Measurements from ENCODE around the gene BBX. TPM values are rescaled to one million over a fixed set of nuclear protein-coding genes. Genes with fewer than 3 reads are reported as not detected.

The BBX gene
- total and polyA plus RNA-seq, 4 donors, result 4.7 to 25.1 (median 20.5) TPM

- TF ChIP-seq CTCF (IDR thresholded peaks at IDR 0.05; ENCODE audit: low read depth, low read length, missing input control), result no peak
- TF ChIP-seq FOXA1 (IDR thresholded peaks at IDR 0.05), result no peak
- no peak for TF ChIP-seq TAF1 (conservative IDR thresholded peaks at IDR 0.05)
These were observed 72.1 kb downstream of the BBX start (continued) for GRCh38 chr3:107594870-107595269.

GRCh38 chr3:107596639-107597038 lies 73.9 kb downstream of the BBX start:
- Histone ChIP-seq H3K27me3 (ENCODE audit: control insufficient read depth in 4 of 4, insufficient read depth in 4 of 4, low read length in 3 of 4) (no peaks in the 10 kb centered on the region), H3K4me3 (ENCODE audit: low read depth in 1 of 3, low read length in 3 of 3) (no peak overlapping the region), H3K36me3 (ENCODE audit: control insufficient read depth in 4 of 4, insufficient read depth in 3 of 4, low read depth in 1 of 4, low read length in 3 of 4) (no peaks in the 10 kb centered on the region), H3K9ac (ENCODE audit: low read depth in 1 of 2, low read length in 2 of 2) (no peak overlapping the region), H3K4me1 (ENCODE audit: control insufficient read depth in 4 of 4, insufficient read depth in 4 of 4, low read length in 3 of 4) (peaks cover 5 to 10% (median 8%) of the 10 kb centered on the region in 4 donors), H3K9me3 (ENCODE audit: control insufficient read depth in 4 of 4, low read length in 3 of 4) (no peaks in the 10 kb centered on the region), H3K27ac (ENCODE audit: low read depth in 1 of 2, low read length in 2 of 2) (no peak overlapping the region)
- 79% methylated on average over 3 of the region's 3 CpGs for WGBS
- no peak for DNase-seq (ENCODE audit: low spot score)
- no peak for TF ChIP-seq HNF4G (IDR thresholded peaks at IDR 0.05)
- no peak for TF ChIP-seq EGR1 (IDR thresholded peaks at IDR 0.05; ENCODE audit: low read depth in 2 of 2)
- no peak for TF ChIP-seq RXRA (IDR thresholded peaks at IDR 0.05)
- TF ChIP-seq JUND (IDR thresholded peaks at IDR 0.05), result no peak
- TF ChIP-seq YY1 (IDR thresholded peaks at IDR 0.05), result no peak
- no peak for TF ChIP-seq HNF4A (conservative IDR thresholded peaks at IDR 0.05)
- no peak for TF ChIP-seq RAD21 (IDR thresholded peaks at IDR 0.05)
- TF ChIP-seq NR2F2 (IDR thresholded peaks at IDR 0.05), result no peak
- TF ChIP-seq GABPA (IDR thresholded peaks at IDR 0.05 in 1 of 2, conservative IDR thresholded peaks at IDR 0.05 in 1 of 2), result no peak
- TF ChIP-seq CTCF (IDR thresholded peaks at IDR 0.05; ENCODE audit: low read depth, low read length, missing input control), result no peak
- TF ChIP-seq ZBTB33 (IDR thresholded peaks at IDR 0.05), result no peak
- no peak for TF ChIP-seq FOXA1 (IDR thresholded peaks at IDR 0.05)
- TF ChIP-seq TAF1 (conservative IDR thresholded peaks at IDR 0.05), result no peak

GRCh38 chr3:107598926-107599771 lies 76.4 kb downstream of the BBX start:
- Histone ChIP-seq H3K27ac (ENCODE audit: low read depth in 1 of 2, low read length in 2 of 2) (peak overlapping the region; percentile 69 to 81), H3K4me1 (ENCODE audit: control insufficient read depth in 4 of 4, insufficient read depth in 4 of 4, low read length in 3 of 4) (peaks cover 5 to 10% (median 6%) of the 10 kb centered on the region in 4 donors), H3K36me3 (ENCODE audit: control insufficient read depth in 4 of 4, insufficient read depth in 3 of 4, low read depth in 1 of 4, low read length in 3 of 4) (no peaks in the 10 kb centered on the region), H3K9ac (ENCODE audit: low read depth in 1 of 2, low read length in 2 of 2) (peak overlapping the region; percentile 76 to 94), H3K4me3 (ENCODE audit: low read depth in 1 of 3, low read length in 3 of 3) (peak overlapping the region; percentile 43 to 59 (median 54)), H3K9me3 (ENCODE audit: control insufficient read depth in 4 of 4, low read length in 3 of 4) (no peaks in the 10 kb centered on the region), H3K27me3 (ENCODE audit: control insufficient read depth in 4 of 4, insufficient read depth in 4 of 4, low read length in 3 of 4) (no peaks in the 10 kb centered on the region)
- no peak for DNase-seq (ENCODE audit: low spot score)
- peak; percentile 16 for TF ChIP-seq REST (IDR thresholded peaks at IDR 0.05)
- peak; percentile 4 to 10 for TF ChIP-seq HNF4A (conservative IDR thresholded peaks at IDR 0.05)
- TF ChIP-seq FOXA1 (IDR thresholded peaks at IDR 0.05), result no peak
- peak; percentile 58 for TF ChIP-seq TAF1 (conservative IDR thresholded peaks at IDR 0.05)
- peak; percentile 60 for TF ChIP-seq YY1 (IDR thresholded peaks at IDR 0.05)
- 8% methylated on average over 12 of the region's 12 CpGs for WGBS
